ENCODE measurements around the gene CDK8.

Gene CDK8

GRCh38 chr13:26253787-26254582 is at the start of gene CDK8:
Gene CDK8 (plus strand): TSS chr13:26254129. CDS start chr13:26254642, 513 bp downstream.
- peak within 1 kb of the TSS; percentile 88 for H3K27ac ChIP-seq
- TF ChIP-seq CTCF (IDR thresholded peaks at IDR 0.05): no peak
- TF ChIP-seq ZFX (IDR thresholded peaks at IDR 0.05; ENCODE audit: borderline replicate concordance): no peak

GRCh38 chr13:26208287-26208686 is 45.6 kb upstream of the CDK8 start:
- no peak overlapping the region for H3K27ac ChIP-seq
- TF ChIP-seq ZFX (IDR thresholded peaks at IDR 0.05; ENCODE audit: borderline replicate concordance) (no peak), CTCF (IDR thresholded peaks at IDR 0.05) (no peak)

GRCh38 chr13:26213345-26213744 is 40.6 kb upstream of the CDK8 start:
- no peak for TF ChIP-seq ZFX (IDR thresholded peaks at IDR 0.05; ENCODE audit: borderline replicate concordance)
- TF ChIP-seq CTCF (IDR thresholded peaks at IDR 0.05): no peak
- H3K27ac ChIP-seq: no peak overlapping the region

GRCh38 chr13:26213982-26214381 is 39.9 kb upstream of the CDK8 start:
- TF ChIP-seq ZFX (IDR thresholded peaks at IDR 0.05; ENCODE audit: borderline replicate concordance): no peak
- TF ChIP-seq CTCF (IDR thresholded peaks at IDR 0.05): no peak
- no peak overlapping the region for H3K27ac ChIP-seq

GRCh38 chr13:26216042-26216441 is 37.9 kb upstream of the CDK8 start:
- no peak overlapping the region for H3K27ac ChIP-seq
- TF ChIP-seq ZFX (IDR thresholded peaks at IDR 0.05; ENCODE audit: borderline replicate concordance): no peak
- no peak for TF ChIP-seq CTCF (IDR thresholded peaks at IDR 0.05)

- H3K27ac ChIP-seq: no peak overlapping the region
- no peak for TF ChIP-seq CTCF (IDR thresholded peaks at IDR 0.05)
- no peak for TF ChIP-seq ZFX (IDR thresholded peaks at IDR 0.05; ENCODE audit: borderline replicate concordance)
Observed at GRCh38 chr13:26219726-26220125, 34.2 kb upstream of the CDK8 start.

- no peak for TF ChIP-seq CTCF (IDR thresholded peaks at IDR 0.05)
- TF ChIP-seq ZFX (IDR thresholded peaks at IDR 0.05; ENCODE audit: borderline replicate concordance): no peak
- H3K27ac ChIP-seq: no peak overlapping the region
Observed at GRCh38 chr13:26220575-26220974, 33.4 kb upstream of the CDK8 start.

Data from 22Rv1 (cell line).